CD4-positive, alpha-beta memory T cell (primary cell): ENCODE results near the gene NEXN. TPM values are rescaled to one million over a fixed set of nuclear protein-coding genes. Genes with fewer than 3 reads are reported as not detected.

Experiments
- CTCF ChIA-PET: fragments of 350-600 bp; sonication (Branson Sonifier 250); formaldehyde crosslinking; loops from one replicate; lab custom pipeline; 2021; ENCODE audit warnings: inconsistent platforms; ENCODE audit not compliant: partially characterized antibody; lab: Charles Lee
- POLR2A ChIA-PET: fragments of 350-600 bp; sonication (Branson Sonifier 250); formaldehyde crosslinking; loops from one replicate; lab custom pipeline; 2021; ENCODE audit not compliant: partially characterized antibody; lab: Charles Lee
- DNase-seq, 5 donors: peaks; one replicate each; pipeline versions ENCODE4 v3.0.0 to v3.0.0-alpha.2; 2020 to 2022; ENCODE audit warnings: mixed read lengths in 1 of 5
- H3K27ac ChIP-seq: one replicate; pipeline ENCODE4 v1.7.0; 2013; ENCODE audit warnings: low read depth, low read length
- H3K27me3 ChIP-seq: 2 replicates; pipeline ENCODE4 v1.7.0; 2013; ENCODE audit warnings: mild to moderate bottlenecking, low read length, moderate library complexity; ENCODE audit not compliant: insufficient read depth
- H3K36me3 ChIP-seq: 2 replicates; pipeline ENCODE4 v1.7.0; 2013; ENCODE audit warnings: mild to moderate bottlenecking, low read length, moderate library complexity; ENCODE audit not compliant: insufficient read depth
- H3K4me1 ChIP-seq: 2 replicates; pipeline ENCODE4 v1.7.0; 2013; ENCODE audit warnings: mild to moderate bottlenecking, low read length, moderate library complexity; ENCODE audit not compliant: insufficient read depth
- H3K4me3 ChIP-seq, 2 donors: one replicate each; pipeline ENCODE4 v1.7.0; 2013; ENCODE audit warnings: low read length in 2 of 2, mild to moderate bottlenecking in 1 of 2
- H3K9me3 ChIP-seq, 2 donors: one replicate each; pipeline ENCODE4 v1.7.0; 2013; ENCODE audit warnings: low read length in 2 of 2, control low read depth in 1 of 2; ENCODE audit not compliant: control insufficient read depth in 1 of 2
- H3K27ac Mint-ChIP-seq, 7 donors: one replicate each; pipeline ENCODE4 v1.8.0; 2020 to 2021; ENCODE audit warnings: mixed read lengths in 7 of 7, mild to moderate bottlenecking in 6 of 7, inconsistent platforms in 3 of 7, moderate library complexity in 3 of 7
- H3K27me3 Mint-ChIP-seq, 2 donors: one replicate each; pipeline ENCODE4 v1.8.0; 2020 to 2021; ENCODE audit warnings: mixed read lengths in 2 of 2
- H3K36me3 Mint-ChIP-seq, 2 donors: one replicate each; pipeline ENCODE4 v1.8.0; 2020 to 2021; ENCODE audit warnings: mixed read lengths in 2 of 2, inconsistent platforms in 1 of 2, mild to moderate bottlenecking in 1 of 2
- H3K4me1 Mint-ChIP-seq, 4 donors: one replicate each; pipeline ENCODE4 v1.8.0; 2020 to 2021; ENCODE audit warnings: mixed read lengths in 4 of 4, mild to moderate bottlenecking in 1 of 4
- H3K4me3 Mint-ChIP-seq, 8 donors: one replicate each; pipeline ENCODE4 v1.8.0; 2020 to 2021; ENCODE audit warnings: mixed read lengths in 8 of 8, mild to moderate bottlenecking in 7 of 8, moderate library complexity in 6 of 8, inconsistent platforms in 3 of 8
- H3K9me3 Mint-ChIP-seq, 8 donors: one replicate each; pipeline ENCODE4 v1.8.0; 2020 to 2021; ENCODE audit warnings: mixed read lengths in 8 of 8, mild to moderate bottlenecking in 5 of 8, inconsistent platforms in 3 of 8, moderate library complexity in 1 of 8
- intact Hi-C: fragments of 100-400 bp; cut with micrococcal nuclease; formaldehyde crosslinking; loops from one replicate; pipeline ENCODE4 v1.15.1; 2023
- polyA plus RNA-seq, 2 donors: library from polyadenylated mRNA; unstranded; fragments of 300-500 nt; fragmentation: Illumina TruSeq; gene quantifications; one replicate each; pipeline ENCODE4 v1.2.3, GENCODE V29; 2021
- total RNA-seq, 2 experiments: library from RNA; stranded (reverse); gene quantifications; one replicate each; pipeline ENCODE4 v1.2.3, GENCODE V29; 2021

NEXN gene
- total and polyA plus RNA-seq, 4 experiments from 2014 or later: 0.31 to 0.67 (median 0.52) TPM

- no peak overlapping the region for H3K27ac ChIP-seq
- CTCF ChIA-PET: interaction anchor here (0.9 kb wide), 1 partner anchor 11 kb away, joined by 4 read pairs; no protein-coding TSS in a partner anchor
- intact Hi-C loops: no loop called here
- peaks cover 7 to 16% (median 14%) of the 10 kb centered on the region in 4 donors for H3K4me1 Mint-ChIP-seq
- H3K36me3 ChIP-seq: peaks cover 5% of the 10 kb centered on the region
- H3K27ac Mint-ChIP-seq: no peak overlapping the region
- POLR2A ChIA-PET: interaction anchor here (0.7 to 1.1 kb wide), 2 partner anchors 11 to 49 kb away, joined by 3 read pairs; no protein-coding TSS in a partner anchor
- no peak for DNase-seq
- no peaks in the 10 kb centered on the region for H3K27me3 ChIP-seq
- no peaks in the 10 kb centered on the region for H3K27me3 Mint-ChIP-seq
- H3K9me3 Mint-ChIP-seq: no peaks in the 10 kb centered on the region
- no peaks in the 10 kb centered on the region for H3K4me1 ChIP-seq
- peaks cover 6 to 8% of the 10 kb centered on the region in 2 donors for H3K36me3 Mint-ChIP-seq
- H3K4me3 Mint-ChIP-seq: no peak overlapping the region
- H3K9me3 ChIP-seq: no peaks in the 10 kb centered on the region
- H3K4me3 ChIP-seq: no peak overlapping the region
Measured at GRCh38 chr1:77991638-77992037, 103.2 kb downstream of the NEXN start.

Other genes with a start within 250 kb of the NEXN start
- 10 to 100 TPM; 64.6 to 65.5 TPM for gene ZZZ3, start 206.0 kb upstream of the NEXN start, total RNA-seq
- gene ZZZ3, start 206.0 kb upstream of the NEXN start, polyA plus RNA-seq: 10 to 100 TPM; 22.9 to 39.8 TPM
- 10 to 100 TPM; 87.4 to 89.1 TPM for gene USP33, start 128.8 kb upstream of the NEXN start, total RNA-seq
- gene USP33, start 128.8 kb upstream of the NEXN start, polyA plus RNA-seq: 10 to 100 TPM; 43.0 to 43.4 TPM
- 10 to 100 TPM; 21.7 TPM for gene MIGA1, start 109.0 kb upstream of the NEXN start, total RNA-seq
- gene MIGA1, start 109.0 kb upstream of the NEXN start, polyA plus RNA-seq: 1 to 10 TPM; 6.0 to 7.3 TPM
- gene FUBP1, start 90.4 kb downstream of the NEXN start, total RNA-seq: 100 to 1,000 TPM; 246 to 270 TPM
- 10 to 100 TPM; 31.5 to 58.0 TPM for gene FUBP1, start 90.4 kb downstream of the NEXN start, polyA plus RNA-seq
- 10 to 100 TPM; 15.5 to 18.3 TPM for gene DNAJB4, start 116.3 kb downstream of the NEXN start, total RNA-seq
- gene DNAJB4, start 116.3 kb downstream of the NEXN start, polyA plus RNA-seq: 1 to 10 TPM; 8.7 to 9.8 TPM
- under 1 TPM; 0.28 to 0.52 TPM for gene GIPC2, start 157.3 kb downstream of the NEXN start, total RNA-seq
- gene GIPC2, start 157.3 kb downstream of the NEXN start, polyA plus RNA-seq: under 1 TPM; 0.13 to 0.33 TPM